ENCODE data around the gene TUBGCP5.

The TUBGCP5 gene

DNA sequence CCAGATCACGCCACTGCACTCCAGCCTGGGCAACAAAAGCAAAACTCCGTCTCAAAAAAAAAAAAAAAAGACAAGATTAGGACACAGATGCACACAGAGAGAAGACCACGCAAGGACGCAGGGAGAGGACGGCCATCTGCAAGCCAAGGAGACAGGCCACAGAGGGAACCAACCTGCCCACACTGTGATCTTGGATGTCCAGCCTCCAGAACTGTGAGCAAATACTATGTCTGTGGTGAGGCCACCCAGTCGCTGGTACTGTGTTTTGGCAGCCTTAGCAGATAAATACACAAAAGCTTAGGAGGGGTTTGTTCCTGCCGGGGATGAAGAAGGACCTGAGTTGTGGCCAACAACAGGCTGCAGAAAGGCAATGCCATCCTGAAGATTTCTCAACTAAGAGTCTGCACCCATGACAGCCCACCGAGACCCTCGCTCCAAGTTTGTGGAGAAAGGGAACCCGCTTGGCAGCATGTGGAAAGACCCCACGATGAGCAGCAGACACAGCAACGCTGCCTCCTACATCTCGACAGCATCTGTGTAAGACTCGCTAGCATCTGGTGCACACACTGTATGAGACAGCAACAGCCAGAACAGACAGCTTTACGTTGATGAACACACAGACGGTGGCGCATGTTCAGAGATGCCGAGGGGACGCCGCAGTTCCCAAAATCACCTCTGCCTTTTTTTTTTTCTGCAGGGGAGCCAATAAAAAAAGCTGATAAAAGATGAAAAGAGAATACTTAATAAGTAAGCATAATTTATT is 72.9 kb downstream of the TUBGCP5 start:
- no peak overlapping the region for H3K27ac ChIP-seq
- H3K27me3 ChIP-seq (ENCODE audit: insufficient read depth, low read depth) = no peaks in the 10 kb centered on the region
- H3K4me1 ChIP-seq (ENCODE audit: low read depth, poor library complexity, severe bottlenecking) = no peaks in the 10 kb centered on the region
- H3K9ac ChIP-seq = no peak overlapping the region
- peaks cover 74% of the 10 kb centered on the region for H3K79me2 ChIP-seq (ENCODE audit: insufficient read depth, low read depth)
- H4K20me1 ChIP-seq (ENCODE audit: insufficient read depth) = no peaks in the 10 kb centered on the region
- TF ChIP-seq, protein P1, sequence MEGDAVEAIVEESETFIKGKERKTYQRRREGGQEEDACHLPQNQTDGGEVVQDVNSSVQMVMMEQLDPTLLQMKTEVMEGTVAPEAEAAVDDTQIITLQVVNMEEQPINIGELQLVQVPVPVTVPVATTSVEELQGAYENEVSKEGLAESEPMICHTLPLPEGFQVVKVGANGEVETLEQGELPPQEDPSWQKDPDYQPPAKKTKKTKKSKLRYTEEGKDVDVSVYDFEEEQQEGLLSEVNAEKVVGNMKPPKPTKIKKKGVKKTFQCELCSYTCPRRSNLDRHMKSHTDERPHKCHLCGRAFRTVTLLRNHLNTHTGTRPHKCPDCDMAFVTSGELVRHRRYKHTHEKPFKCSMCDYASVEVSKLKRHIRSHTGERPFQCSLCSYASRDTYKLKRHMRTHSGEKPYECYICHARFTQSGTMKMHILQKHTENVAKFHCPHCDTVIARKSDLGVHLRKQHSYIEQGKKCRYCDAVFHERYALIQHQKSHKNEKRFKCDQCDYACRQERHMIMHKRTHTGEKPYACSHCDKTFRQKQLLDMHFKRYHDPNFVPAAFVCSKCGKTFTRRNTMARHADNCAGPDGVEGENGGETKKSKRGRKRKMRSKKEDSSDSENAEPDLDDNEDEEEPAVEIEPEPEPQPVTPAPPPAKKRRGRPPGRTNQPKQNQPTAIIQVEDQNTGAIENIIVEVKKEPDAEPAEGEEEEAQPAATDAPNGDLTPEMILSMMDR (conservative IDR thresholded peaks at IDR 0.05; ENCODE audit: low read depth, low read length) = no peak
- H2AFZ ChIP-seq (ENCODE audit: low read depth) = no peak overlapping the region
- no peak overlapping the region for H3K4me3 ChIP-seq (IDR thresholded peaks at IDR 0.05; ENCODE audit: insufficient read depth, low read depth, low read length)
- H3K4me2 ChIP-seq = no peak overlapping the region
- H3K36me3 ChIP-seq (ENCODE audit: insufficient read depth) = no peaks in the 10 kb centered on the region

DNA sequence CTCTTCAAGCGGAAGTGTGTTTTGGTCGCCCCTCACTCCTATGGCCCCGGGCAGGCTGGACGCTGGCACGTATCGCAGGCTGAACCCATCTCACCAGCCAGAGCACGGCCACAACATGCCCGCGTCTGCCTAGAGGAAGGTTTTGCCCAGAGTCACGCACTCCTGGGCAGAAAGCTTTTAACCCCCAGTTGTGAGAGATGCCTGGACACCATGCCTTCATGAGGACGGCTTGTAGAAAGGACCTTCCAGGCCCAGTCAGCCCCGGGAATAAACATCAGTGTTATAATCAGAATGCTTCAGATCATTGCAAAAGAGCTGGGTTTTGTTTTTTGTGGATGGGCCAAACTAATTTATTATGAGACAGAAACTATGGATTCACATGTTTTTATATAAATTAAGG is 75.7 kb downstream of the TUBGCP5 start:
- H3K27ac ChIP-seq = no peak overlapping the region
- no peaks in the 10 kb centered on the region for H3K27me3 ChIP-seq (ENCODE audit: insufficient read depth, low read depth)
- no peak overlapping the region for H3K4me2 ChIP-seq
- no peak overlapping the region for H3K4me3 ChIP-seq (IDR thresholded peaks at IDR 0.05; ENCODE audit: insufficient read depth, low read depth, low read length)
- no peak overlapping the region for H3K9ac ChIP-seq
- peaks cover 7% of the 10 kb centered on the region for H3K4me1 ChIP-seq (ENCODE audit: low read depth, poor library complexity, severe bottlenecking)
- H3K36me3 ChIP-seq (ENCODE audit: insufficient read depth) = no peaks in the 10 kb centered on the region
- TF ChIP-seq, protein P1 (conservative IDR thresholded peaks at IDR 0.05; ENCODE audit: low read depth, low read length) = no peak
- H3K79me2 ChIP-seq (ENCODE audit: insufficient read depth, low read depth) = peaks cover 58% of the 10 kb centered on the region
- no peak overlapping the region for H2AFZ ChIP-seq (ENCODE audit: low read depth)
- H4K20me1 ChIP-seq (ENCODE audit: insufficient read depth) = no peaks in the 10 kb centered on the region

DNA sequence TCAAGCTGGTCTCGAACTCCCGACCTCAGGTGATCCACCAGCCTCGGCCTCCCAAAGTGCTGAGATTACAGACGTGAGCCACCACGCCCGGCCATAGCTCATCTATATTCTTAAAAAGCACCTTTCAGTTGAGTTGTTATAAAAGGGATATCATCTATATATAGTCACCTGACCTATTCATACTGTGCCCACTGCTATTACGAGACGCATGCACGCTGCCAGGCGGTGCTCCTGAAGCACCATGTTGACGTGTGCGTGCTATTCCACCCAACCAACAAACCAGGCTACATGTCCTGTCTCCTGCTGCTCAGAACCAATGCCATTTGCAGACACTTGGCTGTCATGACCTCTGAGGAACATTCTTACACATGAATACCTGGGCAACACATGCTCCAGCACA is 76.8 kb downstream of the TUBGCP5 start:
- H3K27ac ChIP-seq = no peak overlapping the region
- H3K4me3 ChIP-seq (IDR thresholded peaks at IDR 0.05; ENCODE audit: insufficient read depth, low read depth, low read length) = no peak overlapping the region
- H4K20me1 ChIP-seq (ENCODE audit: insufficient read depth) = no peaks in the 10 kb centered on the region
- H2AFZ ChIP-seq (ENCODE audit: low read depth) = no peak overlapping the region
- H3K9ac ChIP-seq = no peak overlapping the region
- no peaks in the 10 kb centered on the region for H3K27me3 ChIP-seq (ENCODE audit: insufficient read depth, low read depth)
- peaks cover 12% of the 10 kb centered on the region for H3K4me1 ChIP-seq (ENCODE audit: low read depth, poor library complexity, severe bottlenecking)
- H3K79me2 ChIP-seq (ENCODE audit: insufficient read depth, low read depth) = peaks cover 58% of the 10 kb centered on the region
- no peaks in the 10 kb centered on the region for H3K36me3 ChIP-seq (ENCODE audit: insufficient read depth)
- H3K4me2 ChIP-seq = no peak overlapping the region
- TF ChIP-seq, protein P1 (conservative IDR thresholded peaks at IDR 0.05; ENCODE audit: low read depth, low read length) = no peak

DNA sequence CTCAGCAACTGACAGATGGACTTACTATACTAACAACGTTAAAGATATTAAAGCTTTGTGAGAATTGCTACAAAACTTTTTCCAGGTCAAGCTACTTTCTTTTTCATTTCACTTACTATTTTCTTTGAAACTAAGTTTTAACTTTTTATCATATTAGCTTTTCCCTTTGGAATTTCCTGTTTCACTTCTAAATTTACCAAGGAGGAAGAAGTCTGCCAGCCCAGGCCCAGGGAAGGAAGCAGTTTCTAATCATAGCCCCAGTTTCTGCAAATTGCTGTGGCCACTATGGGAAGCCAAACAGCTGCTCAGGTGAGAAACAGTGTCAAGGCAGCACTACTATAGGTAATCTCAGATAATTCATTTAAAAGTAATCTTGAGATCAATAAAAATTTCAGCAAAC is 77.6 kb downstream of the TUBGCP5 start:
- Histone ChIP-seq H3K79me2 (ENCODE audit: insufficient read depth, low read depth) (peaks cover 54% of the 10 kb centered on the region), H3K27ac (no peak overlapping the region), H3K4me1 (ENCODE audit: low read depth, poor library complexity, severe bottlenecking) (peaks cover 12% of the 10 kb centered on the region), H3K36me3 (ENCODE audit: insufficient read depth) (no peaks in the 10 kb centered on the region), H3K27me3 (ENCODE audit: insufficient read depth, low read depth) (no peaks in the 10 kb centered on the region), H3K4me2 (no peak overlapping the region), H2AFZ (ENCODE audit: low read depth) (no peak overlapping the region), H3K4me3 (IDR thresholded peaks at IDR 0.05; ENCODE audit: insufficient read depth, low read depth, low read length) (no peak overlapping the region), H3K9ac (no peak overlapping the region), H4K20me1 (ENCODE audit: insufficient read depth) (no peaks in the 10 kb centered on the region)
- TF ChIP-seq, protein P1 (conservative IDR thresholded peaks at IDR 0.05; ENCODE audit: low read depth, low read length) = no peak

Measured in KMS-11 (cell line).